ENCODE data around the gene SETD3.
A peak's percentile ranks its signal among the peaks of the same experiment; 100 is the strongest.

Gene SETD3

GRCh38 chr14:99497894-99498293 lies 17.2 kb upstream of the SETD3 start:
- DNase-seq (ENCODE audit: low read depth, low spot score), result no peak

GRCh38 chr14:99497341-99497740 lies 16.7 kb upstream of the SETD3 start:
- no peak for DNase-seq (ENCODE audit: low read depth, low spot score)

GRCh38 chr14:99484106-99484505 lies 3.4 kb upstream of the SETD3 start:
- DNase-seq (ENCODE audit: low read depth, low spot score), result no peak

GRCh38 chr14:99481745-99482099 lies 1.1 kb upstream of the SETD3 start:
- DNase-seq (ENCODE audit: low read depth, low spot score), result peak; percentile 30

- DNase-seq (ENCODE audit: low read depth, low spot score), result peak; percentile 100
Measured at GRCh38 chr14:99480917-99481744, 472 bp upstream of the SETD3 start, which contains the start of gene CCNK. Gene CCNK (plus strand): TSS chr14:99481409. CDS start chr14:99492678, 11,269 bp downstream.

GRCh38 chr14:99479160-99479905 lies 1.3 kb downstream of the SETD3 start:
- DNase-seq (ENCODE audit: low read depth, low spot score), result no peak

- no peak for DNase-seq (ENCODE audit: low read depth, low spot score)
Measured at GRCh38 chr14:99478128-99478527, 2.5 kb downstream of the SETD3 start.

GRCh38 chr14:99476864-99477263 lies 3.8 kb downstream of the SETD3 start:
- DNase-seq (ENCODE audit: low read depth, low spot score), result no peak

- DNase-seq (ENCODE audit: low read depth, low spot score), result no peak
Measured at GRCh38 chr14:99475660-99476059, 5.0 kb downstream of the SETD3 start.

GRCh38 chr14:99475179-99475578 lies 5.5 kb downstream of the SETD3 start:
- peak; percentile 68 for DNase-seq (ENCODE audit: low read depth, low spot score)

- no peak for DNase-seq (ENCODE audit: low read depth, low spot score)
Measured at GRCh38 chr14:99473458-99473857, 7.2 kb downstream of the SETD3 start.

GRCh38 chr14:99472937-99473336 lies 7.7 kb downstream of the SETD3 start:
- no peak for DNase-seq (ENCODE audit: low read depth, low spot score)

GRCh38 chr14:99471731-99472130 lies 8.9 kb downstream of the SETD3 start:
- DNase-seq (ENCODE audit: low read depth, low spot score), result no peak

- DNase-seq (ENCODE audit: low read depth, low spot score), result no peak
Measured at GRCh38 chr14:99468836-99469592, 11.6 kb downstream of the SETD3 start.

- no peak for DNase-seq (ENCODE audit: low read depth, low spot score)
Measured at GRCh38 chr14:99468081-99468480, 12.6 kb downstream of the SETD3 start.

- DNase-seq (ENCODE audit: low read depth, low spot score), result no peak
Measured at GRCh38 chr14:99467336-99468078, 13.2 kb downstream of the SETD3 start.

- no peak for DNase-seq (ENCODE audit: low read depth, low spot score)
Measured at GRCh38 chr14:99466758-99467157, 13.9 kb downstream of the SETD3 start.

- DNase-seq (ENCODE audit: low read depth, low spot score), result no peak
Measured at GRCh38 chr14:99465288-99465687, 15.4 kb downstream of the SETD3 start.

- DNase-seq (ENCODE audit: low read depth, low spot score), result no peak
Measured at GRCh38 chr14:99463974-99464373, 16.7 kb downstream of the SETD3 start.

- DNase-seq (ENCODE audit: low read depth, low spot score), result no peak
Measured at GRCh38 chr14:99462210-99462609, 18.4 kb downstream of the SETD3 start.

- no peak for DNase-seq (ENCODE audit: low read depth, low spot score)
Measured at GRCh38 chr14:99461411-99462085, 19.1 kb downstream of the SETD3 start.

All from ELF-1 (cell line).